Parathyroid adenoma (tissue), 2 donors: Measurements from ENCODE around the gene TGM5.

Experiments
- H2AFZ ChIP-seq: fragments of 300-600 bp; sonication (generic); one replicate; pipeline ENCODE4 v1.7.0; 2017; ENCODE audit warnings: antibody characterized with exemption, mild to moderate bottlenecking
- H3K27ac ChIP-seq: fragments of 300-600 bp; sonication (generic); one replicate; pipeline ENCODE4 v1.7.0; 2017
- H3K27me3 ChIP-seq: fragments of 300-600 bp; sonication (generic); one replicate; pipeline ENCODE4 v1.7.0; 2017; ENCODE audit warnings: low read length; ENCODE audit not compliant: control insufficient read depth, insufficient read depth
- H3K36me3 ChIP-seq: fragments of 300-600 bp; sonication (generic); one replicate; pipeline ENCODE4 v1.7.0; 2017; ENCODE audit warnings: low read length; ENCODE audit not compliant: control insufficient read depth, insufficient read depth
- H3K4me1 ChIP-seq: fragments of 300-600 bp; sonication (generic); one replicate; pipeline ENCODE4 v1.7.0; 2017; ENCODE audit warnings: control low read depth
- H3K4me2 ChIP-seq: fragments of 300-600 bp; sonication (generic); one replicate; pipeline ENCODE4 v1.7.0; 2017; ENCODE audit warnings: low read length
- H3K4me3 ChIP-seq: fragments of 300-600 bp; sonication (generic); one replicate; pipeline ENCODE4 v1.7.0; 2017; ENCODE audit warnings: low read depth, low read length
- H3K79me2 ChIP-seq: fragments of 300-600 bp; sonication (generic); one replicate; pipeline ENCODE4 v1.7.0; 2017; ENCODE audit warnings: control low read depth
- H3K9ac ChIP-seq: fragments of 300-600 bp; sonication (generic); one replicate; pipeline ENCODE4 v1.7.0; 2017; ENCODE audit warnings: mild to moderate bottlenecking
- H3K9me3 ChIP-seq: fragments of 300-600 bp; sonication (generic); one replicate; pipeline ENCODE4 v1.7.0; 2017; ENCODE audit warnings: low read length; ENCODE audit not compliant: control insufficient read depth
- TF ChIP-seq, protein P1 (sequence below): fragments of 300-600 bp; sonication (generic); IDR thresholded peaks from one replicate; pipeline ENCODE4 v1.7.0; 2017; ENCODE audit warnings: antibody characterized with exemption, mild to moderate bottlenecking
- donor health status: primary hyperparathyroidism.

TGM5 gene

DNA sequence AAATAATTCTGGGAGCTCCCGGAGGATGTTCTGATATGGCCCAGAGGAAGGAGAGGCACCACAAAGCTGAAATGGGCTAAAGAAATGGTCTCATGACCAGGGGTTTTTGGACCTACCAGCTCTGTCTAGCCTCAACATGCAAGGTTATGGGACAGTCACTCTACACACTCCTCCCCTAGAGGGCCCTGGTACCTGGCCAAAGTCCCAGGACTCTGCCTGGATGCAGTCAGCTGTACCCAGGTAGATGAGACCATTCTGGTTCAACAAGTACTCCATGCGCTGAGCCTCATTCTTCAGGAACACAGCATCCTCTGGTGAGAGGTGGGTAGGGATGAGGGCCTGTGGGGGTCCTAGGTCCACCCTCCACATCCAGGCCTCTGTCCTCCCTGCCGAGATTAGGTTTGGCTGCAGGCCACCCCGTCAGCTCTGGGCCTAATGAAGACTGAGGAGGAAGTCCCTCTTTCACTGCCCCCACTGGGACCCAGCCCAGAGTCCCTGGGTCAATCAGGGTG, 55.4 kb downstream of the TGM5 start:
- Histone ChIP-seq H3K36me3 (no peaks in the 10 kb centered on the region), H3K79me2 (no peaks in the 10 kb centered on the region), H3K27me3 (no peaks in the 10 kb centered on the region), H3K9ac (no peak overlapping the region), H3K4me1 (no peaks in the 10 kb centered on the region), H3K9me3 (no peaks in the 10 kb centered on the region), H3K4me2 (no peak overlapping the region), H2AFZ (no peak overlapping the region), H3K4me3 (no peak overlapping the region), H3K27ac (no peak overlapping the region)
- TF ChIP-seq, protein P1, sequence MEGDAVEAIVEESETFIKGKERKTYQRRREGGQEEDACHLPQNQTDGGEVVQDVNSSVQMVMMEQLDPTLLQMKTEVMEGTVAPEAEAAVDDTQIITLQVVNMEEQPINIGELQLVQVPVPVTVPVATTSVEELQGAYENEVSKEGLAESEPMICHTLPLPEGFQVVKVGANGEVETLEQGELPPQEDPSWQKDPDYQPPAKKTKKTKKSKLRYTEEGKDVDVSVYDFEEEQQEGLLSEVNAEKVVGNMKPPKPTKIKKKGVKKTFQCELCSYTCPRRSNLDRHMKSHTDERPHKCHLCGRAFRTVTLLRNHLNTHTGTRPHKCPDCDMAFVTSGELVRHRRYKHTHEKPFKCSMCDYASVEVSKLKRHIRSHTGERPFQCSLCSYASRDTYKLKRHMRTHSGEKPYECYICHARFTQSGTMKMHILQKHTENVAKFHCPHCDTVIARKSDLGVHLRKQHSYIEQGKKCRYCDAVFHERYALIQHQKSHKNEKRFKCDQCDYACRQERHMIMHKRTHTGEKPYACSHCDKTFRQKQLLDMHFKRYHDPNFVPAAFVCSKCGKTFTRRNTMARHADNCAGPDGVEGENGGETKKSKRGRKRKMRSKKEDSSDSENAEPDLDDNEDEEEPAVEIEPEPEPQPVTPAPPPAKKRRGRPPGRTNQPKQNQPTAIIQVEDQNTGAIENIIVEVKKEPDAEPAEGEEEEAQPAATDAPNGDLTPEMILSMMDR: no peak

DNA sequence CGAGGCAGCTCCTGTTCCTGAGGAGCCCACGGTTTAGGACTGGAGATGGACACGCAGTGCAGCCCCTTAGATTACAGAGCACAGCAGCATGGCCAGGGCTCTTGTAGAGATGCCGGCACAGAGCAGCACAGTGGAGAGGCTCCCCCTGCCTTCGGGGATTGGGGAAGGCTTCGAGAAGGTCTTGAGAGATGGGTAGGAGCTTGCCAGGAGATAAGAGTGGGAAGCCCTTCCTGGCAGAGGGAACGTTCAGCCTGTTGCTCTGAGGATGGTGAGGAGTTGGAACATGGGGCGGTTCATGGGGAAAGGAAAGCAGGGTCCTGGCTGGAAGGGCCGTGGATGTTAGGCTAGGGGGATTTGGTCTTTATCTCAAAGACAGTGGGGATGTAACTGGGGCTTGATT, 55.9 kb downstream of the TGM5 start:
- no peak overlapping the region for H3K9ac ChIP-seq
- TF ChIP-seq, protein P1: no peak
- H3K4me1 ChIP-seq: no peaks in the 10 kb centered on the region
- H3K4me2 ChIP-seq: no peak overlapping the region
- no peak overlapping the region for H3K27ac ChIP-seq
- H3K4me3 ChIP-seq: no peak overlapping the region
- no peaks in the 10 kb centered on the region for H3K9me3 ChIP-seq
- no peak overlapping the region for H2AFZ ChIP-seq
- H3K36me3 ChIP-seq: no peaks in the 10 kb centered on the region
- H3K79me2 ChIP-seq: no peaks in the 10 kb centered on the region
- H3K27me3 ChIP-seq: no peaks in the 10 kb centered on the region

DNA sequence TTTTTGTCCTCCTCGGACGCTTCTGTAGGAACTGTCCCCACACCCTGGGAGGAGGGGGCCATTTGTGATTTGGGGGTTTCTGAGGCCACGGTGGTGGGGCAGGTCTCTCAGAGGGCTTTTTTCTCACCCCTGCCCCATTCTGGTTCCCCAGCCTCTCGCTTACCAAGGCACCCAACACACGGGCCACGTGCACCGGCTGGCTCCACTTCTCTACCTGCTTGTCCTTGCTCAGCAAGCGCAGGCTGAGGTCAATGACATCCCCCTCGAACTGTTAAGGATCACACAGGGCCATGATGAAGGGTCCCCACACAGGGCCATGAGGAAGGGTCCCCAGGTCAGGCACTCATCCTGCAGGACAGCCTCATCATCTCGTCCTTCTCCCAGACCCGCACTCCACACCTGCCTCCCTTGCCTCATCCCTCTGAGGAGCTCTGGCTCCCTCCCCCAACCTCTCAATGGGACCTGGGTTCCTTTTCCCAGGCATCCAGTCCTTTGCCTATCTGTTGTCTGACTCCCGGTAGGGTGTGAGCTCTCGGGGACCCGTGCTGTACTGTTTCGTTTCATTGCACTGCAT, 56.5 kb downstream of the TGM5 start:
- Histone ChIP-seq H3K4me2 (no peak overlapping the region), H2AFZ (no peak overlapping the region), H3K27ac (no peak overlapping the region), H3K27me3 (no peaks in the 10 kb centered on the region), H3K79me2 (no peaks in the 10 kb centered on the region), H3K4me3 (no peak overlapping the region), H3K36me3 (no peaks in the 10 kb centered on the region), H3K9ac (no peak overlapping the region), H3K9me3 (no peaks in the 10 kb centered on the region), H3K4me1 (no peaks in the 10 kb centered on the region)
- TF ChIP-seq, protein P1: no peak

DNA sequence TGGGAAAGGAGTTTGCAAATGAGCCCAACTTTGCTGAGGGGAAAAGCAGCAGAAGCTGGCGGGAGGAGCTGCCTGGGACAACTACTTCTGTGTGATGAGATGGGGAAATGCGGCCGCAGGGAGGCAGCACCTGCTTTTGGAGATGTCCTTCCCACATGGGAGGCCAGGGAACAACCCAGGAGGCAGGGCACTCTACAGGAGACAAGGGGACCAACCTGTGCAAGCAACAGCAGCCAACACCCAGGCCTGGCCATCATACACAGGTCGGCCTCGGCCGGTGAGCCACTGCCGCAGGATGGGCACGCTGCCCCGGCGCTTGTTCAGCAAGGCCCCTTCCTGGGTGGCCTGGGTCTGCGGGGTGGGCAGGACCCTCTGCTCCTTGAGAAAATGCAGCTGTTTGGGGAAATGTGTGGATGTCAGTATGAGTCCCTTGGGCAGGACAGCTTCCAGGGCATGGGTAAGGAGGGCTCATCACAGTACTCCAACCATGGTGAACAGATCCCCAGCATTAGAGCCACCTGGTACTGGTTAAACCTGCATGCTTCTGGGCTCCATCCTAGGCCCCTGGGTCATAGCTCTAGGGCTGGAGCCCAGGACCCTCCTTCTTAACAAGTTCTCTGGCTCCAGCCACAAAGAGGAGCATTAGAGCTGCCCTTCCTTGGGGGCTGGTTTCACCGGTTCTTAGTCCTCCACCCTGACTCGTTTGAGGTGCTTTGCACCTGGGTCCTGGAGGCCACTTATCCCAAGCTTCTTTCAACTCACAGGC, 57.5 kb downstream of the TGM5 start:
- no peak overlapping the region for H3K9ac ChIP-seq
- H3K4me2 ChIP-seq: no peak overlapping the region
- H2AFZ ChIP-seq: no peak overlapping the region
- no peaks in the 10 kb centered on the region for H3K27me3 ChIP-seq
- H3K4me3 ChIP-seq: no peak overlapping the region
- H3K9me3 ChIP-seq: no peaks in the 10 kb centered on the region
- no peaks in the 10 kb centered on the region for H3K79me2 ChIP-seq
- TF ChIP-seq, protein P1: no peak
- no peak overlapping the region for H3K27ac ChIP-seq
- no peaks in the 10 kb centered on the region for H3K4me1 ChIP-seq
- no peaks in the 10 kb centered on the region for H3K36me3 ChIP-seq
